CD8-positive, alpha-beta memory T cell (primary cell): Measurements from ENCODE around the gene GPR15LG. TPM values are rescaled to one million over a fixed set of nuclear protein-coding genes. Genes with fewer than 3 reads are reported as not detected.
A peak's percentile ranks its signal among the peaks of the same experiment; 100 is the strongest.

Experiments
- CTCF ChIA-PET: fragments of 350-600 bp; sonication (Branson Sonifier 250); formaldehyde crosslinking; loops from one replicate; lab custom pipeline; 2021; ENCODE audit warnings: antibody characterized with exemption; lab: Charles Lee
- POLR2A ChIA-PET: fragments of 350-600 bp; sonication (Branson Sonifier 250); formaldehyde crosslinking; loops from one replicate; lab custom pipeline; 2021; ENCODE audit warnings: antibody characterized with exemption; lab: Charles Lee
- DNase-seq, 5 donors: peaks; one replicate each; pipeline versions ENCODE4 v3.0.0 to v3.0.0-alpha.2; 2020 to 2022; ENCODE audit warnings: mixed read lengths in 1 of 5
- H3K27ac ChIP-seq: one replicate; pipeline ENCODE4 v1.7.0; 2013; ENCODE audit warnings: low read depth, mild to moderate bottlenecking, low read length, moderate library complexity
- H3K27me3 ChIP-seq: 2 replicates; pipeline ENCODE4 v1.7.0; 2013; ENCODE audit warnings: low read length, mild to moderate bottlenecking; ENCODE audit not compliant: insufficient read depth, poor library complexity, severe bottlenecking
- H3K36me3 ChIP-seq: 2 replicates; pipeline ENCODE4 v1.7.0; 2013; ENCODE audit warnings: mild to moderate bottlenecking, low read length, moderate library complexity; ENCODE audit not compliant: insufficient read depth
- H3K4me1 ChIP-seq: 2 replicates; pipeline ENCODE4 v1.7.0; 2013; ENCODE audit warnings: mild to moderate bottlenecking, low read length, moderate library complexity; ENCODE audit not compliant: insufficient read depth
- H3K4me3 ChIP-seq: 2 replicates; pipeline ENCODE4 v1.7.0; 2013; ENCODE audit warnings: mild to moderate bottlenecking, low read length
- H3K9me3 ChIP-seq: 2 replicates; pipeline ENCODE4 v1.7.0; 2013; ENCODE audit warnings: mild to moderate bottlenecking, low read length
- H3K27ac Mint-ChIP-seq, 8 donors: one replicate each; pipeline ENCODE4 v1.8.0; 2020 to 2021; ENCODE audit warnings: mixed read lengths in 8 of 8, mild to moderate bottlenecking in 6 of 8, inconsistent platforms in 3 of 8, moderate library complexity in 3 of 8
- H3K27me3 Mint-ChIP-seq, 2 donors: one replicate each; pipeline ENCODE4 v1.8.0; 2020 to 2021; ENCODE audit warnings: mixed read lengths in 2 of 2, mild to moderate bottlenecking in 1 of 2, moderate library complexity in 1 of 2
- H3K36me3 Mint-ChIP-seq, 3 donors: one replicate each; pipeline ENCODE4 v1.8.0; 2020 to 2021; ENCODE audit warnings: mixed read lengths in 3 of 3, inconsistent platforms in 1 of 3, mild to moderate bottlenecking in 1 of 3
- H3K4me1 Mint-ChIP-seq, 3 donors: one replicate each; pipeline ENCODE4 v1.8.0; 2020 to 2021; ENCODE audit warnings: mixed read lengths in 3 of 3, inconsistent platforms in 1 of 3, mild to moderate bottlenecking in 1 of 3
- H3K4me3 Mint-ChIP-seq, 7 donors: one replicate each; pipeline ENCODE4 v1.8.0; 2020 to 2021; ENCODE audit warnings: mixed read lengths in 7 of 7, mild to moderate bottlenecking in 6 of 7, moderate library complexity in 4 of 7, inconsistent platforms in 2 of 7
- H3K9me3 Mint-ChIP-seq, 5 donors: one replicate each; pipeline ENCODE4 v1.8.0; 2020 to 2022; ENCODE audit warnings: mixed read lengths in 5 of 5, mild to moderate bottlenecking in 3 of 5, moderate library complexity in 2 of 5, inconsistent platforms in 1 of 5
- polyA plus RNA-seq: library from polyadenylated mRNA; unstranded; fragments of 300-500 nt; fragmentation: Illumina TruSeq; gene quantifications from one replicate; pipeline ENCODE4 v1.2.3, GENCODE V29; 2021
- total RNA-seq, 2 experiments: library from RNA; stranded (reverse); gene quantifications; one replicate each; pipeline ENCODE4 v1.2.3, GENCODE V29; 2021

The GPR15LG gene
- total and polyA plus RNA-seq, 3 experiments from 2014 or later = not detected

DNA sequence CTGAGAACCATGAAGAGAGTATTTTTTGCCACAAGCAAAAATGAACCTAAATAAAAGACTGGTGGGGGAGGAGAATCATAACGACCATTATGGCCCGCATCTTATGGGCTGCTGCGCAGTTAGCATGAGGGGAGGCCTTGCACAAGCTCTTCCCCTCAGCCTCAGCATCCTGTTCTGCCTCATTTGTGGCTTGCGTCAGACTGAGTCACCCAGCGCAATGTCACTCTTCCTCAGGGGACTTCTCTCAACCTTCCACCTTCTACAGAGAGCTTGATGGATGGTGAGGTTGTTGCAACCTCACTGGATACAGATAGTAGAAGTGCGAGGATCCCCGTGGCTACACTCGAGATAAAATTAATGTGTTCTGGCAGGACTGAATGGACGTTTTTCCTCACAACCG lies 16.8 kb upstream of the GPR15LG start:
- Mint-ChIP-seq H3K4me3 (peak overlapping the region in 2 of 7 donors; percentile 56), H3K4me1 (peaks cover 13 to 28% (median 16%) of the 10 kb centered on the region in 3 donors), H3K9me3 (no peaks in the 10 kb centered on the region), H3K27me3 (no peaks in the 10 kb centered on the region), H3K36me3 (peaks cover 0 to 36% (median 5%) of the 10 kb centered on the region in 3 donors), H3K27ac (peak overlapping the region; percentile 1 to 91 (median 89))
- Histone ChIP-seq H3K27ac (no peak overlapping the region), H3K36me3 (peaks cover 19% of the 10 kb centered on the region), H3K9me3 (no peaks in the 10 kb centered on the region), H3K4me1 (peaks cover 4% of the 10 kb centered on the region), H3K4me3 (no peak overlapping the region), H3K27me3 (no peaks in the 10 kb centered on the region)
- ChIA-PET CTCF (interaction anchor here (0.7 to 1.5 kb wide), 2 partner anchors 9 to 49 kb away, joined by 3 to 5 read pairs; no protein-coding TSS in a partner anchor), POLR2A (interaction anchor here (0.7 kb wide), 1 partner anchor 20 kb away, joined by 3 read pairs; no protein-coding TSS in a partner anchor)
- peak in 4 of 5 donors; percentile 25 to 67 (median 36) for DNase-seq

DNA sequence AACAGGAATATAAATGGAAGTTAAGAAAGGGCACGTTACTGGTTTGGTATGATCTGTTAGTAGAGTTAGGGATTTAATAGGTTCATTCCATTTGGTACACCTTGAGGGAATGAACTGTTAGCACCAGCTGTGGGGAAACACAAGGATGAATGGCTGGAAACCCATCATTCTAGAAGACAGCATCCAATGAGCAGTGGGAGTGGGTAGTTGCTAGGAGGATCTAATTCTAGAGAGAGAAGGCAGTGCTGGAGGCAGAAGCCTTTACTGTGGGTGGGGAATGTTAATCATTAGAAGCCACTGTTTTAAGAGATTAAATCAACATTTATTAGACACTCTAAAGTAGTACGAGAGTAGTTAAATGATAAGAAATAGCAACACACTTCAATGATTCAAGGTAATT lies 15.5 kb upstream of the GPR15LG start:
- CTCF ChIA-PET = interaction anchor here (0.9 kb wide), 1 partner anchor 47 kb away, joined by 3 read pairs; no protein-coding TSS in a partner anchor
- peaks cover 4% of the 10 kb centered on the region for H3K4me1 ChIP-seq
- H3K27ac ChIP-seq = no peak overlapping the region
- Mint-ChIP-seq H3K4me3 (no peak overlapping the region), H3K27me3 (no peaks in the 10 kb centered on the region), H3K36me3 (peaks cover 0 to 24% (median 4%) of the 10 kb centered on the region in 3 donors), H3K27ac (peak overlapping the region in 4 of 8 donors; percentile 37 to 91 (median 48)), H3K4me1 (peaks cover 13 to 28% (median 16%) of the 10 kb centered on the region in 3 donors), H3K9me3 (no peaks in the 10 kb centered on the region)
- no peak overlapping the region for H3K4me3 ChIP-seq
- POLR2A ChIA-PET = interaction anchor here (1.4 kb wide), 1 partner anchor 20 kb away, joined by 3 read pairs; no protein-coding TSS in a partner anchor
- H3K36me3 ChIP-seq = peaks cover 10% of the 10 kb centered on the region
- no peak for DNase-seq
- no peaks in the 10 kb centered on the region for H3K27me3 ChIP-seq
- no peaks in the 10 kb centered on the region for H3K9me3 ChIP-seq

GRCh38 chr10:84158550-84158949 lies 15.1 kb upstream of the GPR15LG start:
- H3K27ac ChIP-seq = no peak overlapping the region
- peak overlapping the region in 1 of 8 donors; percentile 14 for H3K27ac Mint-ChIP-seq
- peaks cover 13 to 28% (median 16%) of the 10 kb centered on the region in 3 donors for H3K4me1 Mint-ChIP-seq
- no peak overlapping the region for H3K4me3 Mint-ChIP-seq
- DNase-seq = no peak
- no peak overlapping the region for H3K4me3 ChIP-seq
- no peaks in the 10 kb centered on the region for H3K27me3 ChIP-seq
- no peaks in the 10 kb centered on the region for H3K9me3 Mint-ChIP-seq
- H3K36me3 ChIP-seq = peaks cover 5% of the 10 kb centered on the region
- peaks cover 4% of the 10 kb centered on the region for H3K4me1 ChIP-seq
- H3K36me3 Mint-ChIP-seq = peaks cover 0 to 19% (median 4%) of the 10 kb centered on the region in 3 donors
- ChIA-PET POLR2A (interaction anchor here (1.4 kb wide), 1 partner anchor 19 kb away, joined by 3 read pairs; no protein-coding TSS in a partner anchor), CTCF (interaction anchor here (0.9 to 1.1 kb wide), 3 partner anchors 9 to 47 kb away, joined by 3 read pairs; no protein-coding TSS in a partner anchor)
- H3K27me3 Mint-ChIP-seq = peaks cover 0 to under 1% of the 10 kb centered on the region in 2 donors
- no peaks in the 10 kb centered on the region for H3K9me3 ChIP-seq

DNA sequence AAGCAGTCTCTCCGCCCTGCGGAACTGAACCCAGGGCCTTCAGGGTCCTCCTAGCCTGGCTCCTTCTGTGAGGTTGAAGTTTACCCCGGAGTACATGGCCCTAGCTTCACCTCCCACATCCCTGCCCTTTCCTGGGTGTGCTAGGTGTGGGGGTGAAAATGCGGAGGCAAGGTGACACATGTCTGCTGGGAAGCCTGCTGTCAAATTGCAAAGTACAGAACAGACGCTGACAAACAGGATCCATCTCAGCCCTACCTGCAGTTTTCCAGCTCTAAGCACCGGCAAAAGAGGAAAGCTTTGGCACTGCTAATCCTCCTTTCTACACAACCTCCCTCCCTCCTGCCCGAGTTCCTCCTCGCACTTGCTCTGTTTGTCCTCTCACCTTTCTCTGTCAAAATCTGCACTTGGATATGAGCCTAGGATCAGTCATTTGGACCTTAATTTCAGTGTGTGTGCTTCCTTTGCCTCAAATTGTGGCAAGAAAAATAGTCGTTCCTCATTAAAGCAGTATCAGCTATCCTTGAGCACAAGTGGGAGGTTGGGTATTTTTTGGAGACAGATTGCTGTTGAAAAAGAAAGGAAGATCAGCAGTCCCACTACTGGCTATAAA lies 14.4 kb upstream of the GPR15LG start:
- POLR2A ChIA-PET = interaction anchor here (1.4 kb wide), 1 partner anchor 18 kb away, joined by 3 read pairs; no protein-coding TSS in a partner anchor
- no peaks in the 10 kb centered on the region for H3K9me3 Mint-ChIP-seq
- no peaks in the 10 kb centered on the region for H3K27me3 ChIP-seq
- H3K27ac Mint-ChIP-seq = peak overlapping the region in 3 of 8 donors; percentile 21 to 36 (median 23)
- H3K4me3 Mint-ChIP-seq = no peak overlapping the region
- H3K36me3 Mint-ChIP-seq = peaks cover 0 to 15% (median 4%) of the 10 kb centered on the region in 3 donors
- no peak for DNase-seq
- no peak overlapping the region for H3K4me3 ChIP-seq
- H3K4me1 ChIP-seq = peaks cover 4% of the 10 kb centered on the region
- no peaks in the 10 kb centered on the region for H3K9me3 ChIP-seq
- peaks cover 0 to 6% of the 10 kb centered on the region in 2 donors for H3K27me3 Mint-ChIP-seq
- CTCF ChIA-PET = interaction anchor here (0.9 to 1.1 kb wide), 4 partner anchors 9 to 46 kb away, joined by 3 to 4 read pairs (median 3); no protein-coding TSS in a partner anchor
- no peak overlapping the region for H3K27ac ChIP-seq
- peaks cover 13 to 28% (median 16%) of the 10 kb centered on the region in 3 donors for H3K4me1 Mint-ChIP-seq
- H3K36me3 ChIP-seq = no peaks in the 10 kb centered on the region

- H3K27ac ChIP-seq = no peak overlapping the region
- ChIA-PET CTCF (interaction anchor here (2.3 kb wide), 1 partner anchor 13 kb away, joined by 7 read pairs; no protein-coding TSS in a partner anchor), POLR2A (no interaction called here)
- peaks cover 13 to 28% (median 16%) of the 10 kb centered on the region in 3 donors for H3K4me1 Mint-ChIP-seq
- peaks cover 4% of the 10 kb centered on the region for H3K4me1 ChIP-seq
- H3K9me3 Mint-ChIP-seq = no peaks in the 10 kb centered on the region
- no peaks in the 10 kb centered on the region for H3K36me3 ChIP-seq
- H3K36me3 Mint-ChIP-seq = peaks cover 0 to 2% (median 0%) of the 10 kb centered on the region in 3 donors
- no peaks in the 10 kb centered on the region for H3K9me3 ChIP-seq
- H3K4me3 Mint-ChIP-seq = no peak overlapping the region
- no peak for DNase-seq
- H3K27me3 ChIP-seq = no peaks in the 10 kb centered on the region
- H3K4me3 ChIP-seq = no peak overlapping the region
- peak overlapping the region in 1 of 8 donors; percentile 67 for H3K27ac Mint-ChIP-seq
- H3K27me3 Mint-ChIP-seq = peaks cover 5 to 11% of the 10 kb centered on the region in 2 donors
Observed at GRCh38 chr10:84160663-84161362, 12.8 kb upstream of the GPR15LG start.

GRCh38 chr10:84163996-84164395 lies 9.6 kb upstream of the GPR15LG start:
- Mint-ChIP-seq H3K27me3 (peaks cover 5 to 14% of the 10 kb centered on the region in 2 donors), H3K27ac (no peak overlapping the region), H3K9me3 (no peaks in the 10 kb centered on the region), H3K4me1 (peaks cover 0 to 6% (median 5%) of the 10 kb centered on the region in 3 donors), H3K36me3 (peaks cover 0 to 11% (median 0%) of the 10 kb centered on the region in 3 donors), H3K4me3 (no peak overlapping the region)
- no peak overlapping the region for H3K27ac ChIP-seq
- DNase-seq = no peak
- no peak overlapping the region for H3K4me3 ChIP-seq
- no peaks in the 10 kb centered on the region for H3K36me3 ChIP-seq
- H3K27me3 ChIP-seq = no peaks in the 10 kb centered on the region
- ChIA-PET POLR2A (no interaction called here), CTCF (interaction anchor here (1.0 to 1.3 kb wide), 2 partner anchors 13 to 25 kb away, joined by 3 read pairs; partner anchors contain the start of gene GHITM)
- no peaks in the 10 kb centered on the region for H3K9me3 ChIP-seq
- H3K4me1 ChIP-seq = no peaks in the 10 kb centered on the region

GRCh38 chr10:84164442-84164841 lies 9.2 kb upstream of the GPR15LG start:
- peaks cover 0 to 11% (median 0%) of the 10 kb centered on the region in 3 donors for H3K36me3 Mint-ChIP-seq
- ChIA-PET CTCF (interaction anchor here (1.3 kb wide), 1 partner anchor 26 kb away, joined by 3 read pairs; the partner anchor contains the start of gene GHITM), POLR2A (no interaction called here)
- H3K27me3 ChIP-seq = no peaks in the 10 kb centered on the region
- no peak overlapping the region for H3K27ac Mint-ChIP-seq
- H3K9me3 ChIP-seq = no peaks in the 10 kb centered on the region
- H3K4me3 ChIP-seq = no peak overlapping the region
- no peaks in the 10 kb centered on the region for H3K9me3 Mint-ChIP-seq
- no peak overlapping the region for H3K4me3 Mint-ChIP-seq
- H3K27ac ChIP-seq = no peak overlapping the region
- H3K4me1 ChIP-seq = no peaks in the 10 kb centered on the region
- H3K36me3 ChIP-seq = no peaks in the 10 kb centered on the region
- peaks cover 5 to 14% of the 10 kb centered on the region in 2 donors for H3K27me3 Mint-ChIP-seq
- no peak for DNase-seq
- peaks cover 0 to 1% (median under 1%) of the 10 kb centered on the region in 3 donors for H3K4me1 Mint-ChIP-seq
